Stomach smooth muscle (tissue), 2 donors: ENCODE results near the gene PLEKHH3.

Experiments
- H3K27ac ChIP-seq: one replicate; pipeline ENCODE4 v1.7.0; 2013; ENCODE audit warnings: mild to moderate bottlenecking, low read length, inconsistent platforms
- H3K27me3 ChIP-seq, 2 donors: one replicate each; pipeline ENCODE4 v1.7.0; 2013; ENCODE audit warnings: low read length in 2 of 2; ENCODE audit not compliant: insufficient read depth in 2 of 2, control insufficient read depth in 1 of 2
- H3K36me3 ChIP-seq, 2 donors: one replicate each; pipeline ENCODE4 v1.7.0; 2013; ENCODE audit warnings: low read length in 2 of 2; ENCODE audit not compliant: control insufficient read depth in 2 of 2, insufficient read depth in 2 of 2
- H3K4me1 ChIP-seq: one replicate; pipeline ENCODE4 v1.7.0; 2013; ENCODE audit warnings: low read length; ENCODE audit not compliant: control insufficient read depth, insufficient read depth
- H3K4me3 ChIP-seq, 2 donors: one replicate each; pipeline ENCODE4 v1.7.0; 2013; ENCODE audit warnings: low read length in 2 of 2
- H3K9ac ChIP-seq, 2 donors: one replicate each; pipeline ENCODE4 v1.7.0; 2013; ENCODE audit warnings: low read length in 2 of 2, mild to moderate bottlenecking in 1 of 2
- H3K9me3 ChIP-seq, 2 donors: one replicate each; pipeline ENCODE4 v1.7.0; 2013; ENCODE audit warnings: low read length in 2 of 2; ENCODE audit not compliant: control insufficient read depth in 2 of 2
- donor health status: healthy.
- donor health status: Pancreatic carcinoma.

Gene PLEKHH3

GRCh38 chr17:42686520-42687128, 9.8 kb upstream of the PLEKHH3 start:
- Histone ChIP-seq H3K4me3 (no peak overlapping the region), H3K36me3 (peaks cover 19 to 30% of the 10 kb centered on the region in 2 donors), H3K27ac (no peak overlapping the region), H3K9me3 (no peaks in the 10 kb centered on the region), H3K9ac (no peak overlapping the region), H3K4me1 (peaks cover 29% of the 10 kb centered on the region), H3K27me3 (no peaks in the 10 kb centered on the region)

GRCh38 chr17:42685831-42686230, 9.0 kb upstream of the PLEKHH3 start:
- Histone ChIP-seq H3K27me3 (no peaks in the 10 kb centered on the region), H3K4me3 (no peak overlapping the region), H3K36me3 (peaks cover 19 to 29% of the 10 kb centered on the region in 2 donors)

GRCh38 chr17:42684929-42685556, 8.2 kb upstream of the PLEKHH3 start:
- Histone ChIP-seq H3K4me3 (no peak overlapping the region), H3K36me3 (peaks cover 14 to 24% of the 10 kb centered on the region in 2 donors), H3K9ac (no peak overlapping the region), H3K27me3 (no peaks in the 10 kb centered on the region), H3K27ac (peak overlapping the region; percentile 79), H3K4me1 (peaks cover 37% of the 10 kb centered on the region), H3K9me3 (no peaks in the 10 kb centered on the region)

More at GRCh38 chr17:42685831-42686230, 9.0 kb upstream of the PLEKHH3 start:
- Histone ChIP-seq H3K27ac (no peak overlapping the region), H3K4me1 (peaks cover 31% of the 10 kb centered on the region), H3K9ac (no peak overlapping the region), H3K9me3 (no peaks in the 10 kb centered on the region)

- Histone ChIP-seq H3K27me3 (no peaks in the 10 kb centered on the region), H3K4me3 (peak overlapping the region; percentile 72 to 77), H3K9ac (peak overlapping the region; percentile 50 to 75), H3K4me1 (peaks cover 49% of the 10 kb centered on the region), H3K27ac (peak overlapping the region; percentile 79), H3K9me3 (no peaks in the 10 kb centered on the region), H3K36me3 (peaks cover 7 to 16% of the 10 kb centered on the region in 2 donors)
Observed at GRCh38 chr17:42683407-42684034, 6.7 kb upstream of the PLEKHH3 start.

- Histone ChIP-seq H3K4me1 (peaks cover 52% of the 10 kb centered on the region), H3K27ac (peak overlapping the region; percentile 79), H3K9ac (peak overlapping the region; percentile 50 to 62), H3K36me3 (peaks cover 7 to 12% of the 10 kb centered on the region in 2 donors), H3K4me3 (peak overlapping the region; percentile 72 to 77), H3K9me3 (no peaks in the 10 kb centered on the region), H3K27me3 (no peaks in the 10 kb centered on the region)
Observed at GRCh38 chr17:42682722-42683403, 6.1 kb upstream of the PLEKHH3 start.

- Histone ChIP-seq H3K4me3 (peak within 1 kb of the TSS; percentile 72 to 77), H3K27ac (peak within 1 kb of the TSS; percentile 79), H3K4me1 (peaks cover 59% of the 10 kb centered on the region), H3K36me3 (peaks cover 7 to 9% of the 10 kb centered on the region in 2 donors), H3K9ac (peak within 1 kb of the TSS; percentile 50 to 62), H3K27me3 (no peaks in the 10 kb centered on the region), H3K9me3 (no peaks in the 10 kb centered on the region)
Observed at GRCh38 chr17:42681976-42682721, 5.4 kb upstream of the PLEKHH3 start, which contains the start of gene CNTNAP1. CNTNAP1 (plus strand) TSS chr17:42682531; CDS start chr17:42682830, 299 bp downstream.

- no peaks in the 10 kb centered on the region for H3K9me3 ChIP-seq
- no peaks in the 10 kb centered on the region for H3K27me3 ChIP-seq
- H3K9ac ChIP-seq: peak overlapping the region; percentile 62 to 78
- peak overlapping the region; percentile 95 for H3K27ac ChIP-seq
- H3K36me3 ChIP-seq: peaks cover under 1% of the 10 kb centered on the region in 2 donors
- H3K4me1 ChIP-seq: peaks cover 64% of the 10 kb centered on the region
- H3K4me3 ChIP-seq: peak overlapping the region; percentile 13 to 76
Observed at GRCh38 chr17:42680331-42680808, 3.6 kb upstream of the PLEKHH3 start.

- no peaks in the 10 kb centered on the region for H3K36me3 ChIP-seq
- peak overlapping the region; percentile 64 to 78 for H3K9ac ChIP-seq
- H3K27me3 ChIP-seq: no peaks in the 10 kb centered on the region
- peaks cover 70% of the 10 kb centered on the region for H3K4me1 ChIP-seq
- peak overlapping the region; percentile 95 for H3K27ac ChIP-seq
- peak overlapping the region; percentile 54 to 76 for H3K4me3 ChIP-seq
- H3K9me3 ChIP-seq: no peaks in the 10 kb centered on the region
Observed at GRCh38 chr17:42679492-42680330, 2.9 kb upstream of the PLEKHH3 start.

- Histone ChIP-seq H3K36me3 (no peaks in the 10 kb centered on the region), H3K9ac (peak overlapping the region; percentile 64 to 78), H3K4me3 (peak overlapping the region; percentile 64 to 76), H3K4me1 (peaks cover 72% of the 10 kb centered on the region), H3K9me3 (no peaks in the 10 kb centered on the region), H3K27me3 (no peaks in the 10 kb centered on the region), H3K27ac (peak overlapping the region; percentile 95)
Observed at GRCh38 chr17:42678951-42679491, 2.2 kb upstream of the PLEKHH3 start.
